ENCODE results near the gene PANK1.
"Not testable (repeated sequence)": the region's sequence is repeated elsewhere in the genome, so short reads cannot be mapped to it uniquely, and the experiment has no call there.

The PANK1 gene

DNA sequence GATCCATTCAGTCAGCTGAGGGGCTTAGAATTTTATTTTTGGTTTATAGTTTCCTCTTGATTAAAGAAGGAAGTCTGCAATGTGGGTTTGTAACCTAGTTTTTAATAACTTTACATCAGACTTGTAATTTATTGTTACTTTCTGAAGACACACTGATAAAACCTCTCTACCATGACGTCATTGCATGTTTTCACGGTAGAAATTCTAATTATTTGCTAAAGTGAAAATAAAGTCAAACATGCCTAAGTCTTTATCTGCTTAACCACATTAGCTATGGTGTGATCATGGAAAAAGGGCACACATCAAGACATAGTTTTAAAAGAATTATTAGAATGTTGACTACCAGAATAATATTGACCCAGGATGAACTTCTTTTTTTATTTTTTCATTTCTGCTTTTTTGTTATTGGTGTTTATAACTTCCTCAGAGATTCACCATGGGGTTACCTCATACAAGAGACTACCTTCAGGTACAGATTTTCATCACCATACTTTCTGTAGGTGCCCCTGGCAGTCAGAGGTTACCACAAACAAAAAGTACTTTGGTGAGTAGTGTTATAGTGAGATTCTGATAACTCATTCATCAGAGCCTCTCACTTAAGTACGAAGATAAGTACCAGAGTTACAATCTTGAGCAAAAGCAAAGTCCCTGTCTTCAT lies 7.0 kb upstream of the PANK1 start:
- no peak for DNase-seq
- no peak for ATAC-seq

- ATAC-seq (no peak), DNase-seq (no peak)
Observed at GRCh38 chr10:89651205-89651915, 6.3 kb upstream of the PANK1 start.

DNA sequence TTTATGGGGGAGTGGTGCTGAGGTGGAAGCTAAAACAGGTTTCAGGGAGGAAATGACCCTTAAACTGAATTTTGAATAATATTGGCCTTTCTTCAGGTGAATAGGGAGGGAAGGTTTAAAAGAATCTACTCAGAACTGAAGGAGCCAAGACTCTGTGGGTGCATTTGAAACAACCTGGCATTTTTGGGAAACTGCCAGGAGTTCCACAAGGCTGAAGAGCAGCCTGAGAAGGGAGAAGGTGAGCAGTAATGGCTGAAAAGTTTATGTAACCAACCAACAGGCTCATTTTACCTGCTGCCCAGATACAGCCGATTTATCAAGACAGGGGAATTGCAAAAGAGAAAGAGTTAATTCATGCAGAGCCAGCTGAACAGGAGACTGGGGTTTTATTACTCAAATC lies 4.0 kb upstream of the PANK1 start:
- DNase-seq (no peak), ATAC-seq (no peak)

GRCh38 chr10:89648074-89648473 lies 3.0 kb upstream of the PANK1 start:
- no peak for ATAC-seq
- DNase-seq: no peak

GRCh38 chr10:89646889-89647657 lies 2.0 kb upstream of the PANK1 start:
- no peak for ATAC-seq

GRCh38 chr10:89645742-89646172 lies 715 bp upstream of the PANK1 start:
- no peak for DNase-seq
- ATAC-seq: no peak

More at GRCh38 chr10:89646889-89647657, 2.0 kb upstream of the PANK1 start:
- DNase-seq: no peak

- DNase-seq (no peak), ATAC-seq (peak; percentile 30)
Observed at GRCh38 chr10:89644691-89644966, 413 bp downstream of the PANK1 start.

DNA sequence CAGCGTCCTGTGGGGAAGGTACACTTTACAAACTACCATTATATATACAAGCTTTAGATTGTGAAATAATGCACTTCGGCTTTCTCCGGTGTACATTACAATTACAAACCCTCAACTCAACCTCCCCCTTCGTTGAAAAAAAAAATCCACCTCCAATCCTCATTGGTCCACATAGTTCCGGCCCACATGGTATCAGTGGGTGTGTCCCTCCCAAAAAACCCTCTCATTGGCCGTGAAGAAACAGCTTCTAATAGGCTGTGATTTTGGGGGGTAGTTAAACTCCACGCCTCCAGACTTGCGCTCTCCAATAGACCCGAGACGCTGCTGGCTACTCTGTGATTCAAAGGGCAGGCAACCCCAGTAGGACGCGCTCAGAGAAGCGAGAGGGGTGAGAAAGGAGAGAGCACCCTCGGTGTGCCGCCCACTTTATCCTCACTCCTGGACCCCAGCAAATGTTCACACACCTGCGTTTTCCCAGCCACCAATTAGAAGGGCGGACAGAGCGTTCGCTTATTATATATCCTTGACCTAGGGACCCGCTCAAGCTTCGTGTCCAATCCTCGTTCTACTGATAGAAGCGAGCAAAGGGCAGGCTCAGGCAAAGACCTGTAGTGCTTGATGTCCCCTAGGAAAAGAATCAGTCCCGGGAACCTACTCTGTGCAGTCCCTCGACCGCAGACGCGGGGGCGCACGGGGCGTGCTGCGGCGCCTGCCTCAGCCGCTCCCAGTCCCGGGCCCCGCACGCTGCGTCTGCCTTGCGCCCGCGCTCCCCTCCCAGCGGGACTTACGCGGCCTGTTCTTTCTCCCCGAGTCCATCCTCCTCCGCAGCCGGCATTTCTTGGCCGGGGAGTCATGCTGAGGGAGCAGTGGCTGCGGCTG lies 991 bp downstream of the PANK1 start:
- ATAC-seq (peak; percentile 91), DNase-seq (peak; percentile 68)

DNA sequence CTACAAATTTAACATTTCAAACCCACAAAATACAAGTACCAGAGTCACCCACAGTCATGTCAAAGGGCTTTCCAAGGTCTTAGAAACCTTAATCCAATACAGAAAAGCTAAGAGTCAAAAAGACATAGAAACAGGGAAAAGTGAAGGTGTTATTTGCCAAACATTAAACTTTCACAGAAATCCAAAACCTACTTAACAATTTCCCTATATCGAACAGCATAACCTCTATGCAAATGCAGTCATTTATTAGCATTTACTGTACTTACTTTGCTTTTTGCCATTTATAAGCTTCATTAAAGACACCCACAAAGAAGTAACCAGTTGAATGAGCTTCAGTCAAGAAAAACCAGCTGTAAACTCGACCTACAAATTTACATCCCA lies 1.6 kb downstream of the PANK1 start:
- DNase-seq (no peak), ATAC-seq (no peak)

GRCh38 chr10:89642193-89642592 lies 2.8 kb downstream of the PANK1 start:
- DNase-seq (no peak), ATAC-seq (no peak)

- DNase-seq (no peak), ATAC-seq (no peak)
Observed at GRCh38 chr10:89640241-89640640, 4.8 kb downstream of the PANK1 start.

DNA sequence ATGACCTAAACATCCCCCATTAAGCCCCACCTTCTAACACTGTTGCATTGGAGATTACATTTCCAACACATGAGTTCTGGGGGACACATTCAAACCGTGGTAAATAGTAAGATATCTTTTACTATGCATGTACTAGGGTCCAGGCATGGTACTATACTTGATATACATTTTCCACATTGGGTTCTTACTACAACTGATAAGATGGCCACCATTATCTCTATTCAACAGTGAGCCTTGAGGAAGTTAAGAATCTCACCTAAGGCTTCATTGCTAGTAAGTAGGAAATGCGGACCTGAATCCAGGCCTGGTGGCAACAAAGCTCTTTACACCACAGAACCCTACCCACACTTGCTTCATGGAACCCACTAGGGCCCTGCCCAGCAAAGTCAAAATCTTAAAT lies 5.7 kb downstream of the PANK1 start:
- ATAC-seq (no peak), DNase-seq (no peak)

GRCh38 chr10:89637113-89637512 lies 7.9 kb downstream of the PANK1 start:
- ATAC-seq (no peak), DNase-seq (no peak)

DNA sequence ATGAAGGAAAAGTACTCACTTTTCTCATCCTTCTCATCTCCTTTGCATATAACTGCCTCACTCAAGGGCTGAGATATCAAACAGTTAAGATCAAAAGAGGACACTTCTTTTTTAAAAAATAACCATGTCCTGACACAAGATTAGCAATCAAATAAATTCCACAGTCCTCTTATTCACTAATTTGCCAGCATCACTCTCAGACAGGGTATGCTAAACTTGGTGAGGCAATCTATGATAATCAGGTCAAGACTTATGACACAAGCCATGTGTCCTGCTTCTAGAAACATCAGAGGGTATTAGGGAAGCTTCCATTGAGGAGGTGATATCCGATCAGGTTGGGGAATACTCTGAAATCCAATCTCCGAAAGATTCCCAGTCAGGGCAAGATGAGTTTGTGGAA lies 10.4 kb downstream of the PANK1 start:
- no peak for DNase-seq

DNA sequence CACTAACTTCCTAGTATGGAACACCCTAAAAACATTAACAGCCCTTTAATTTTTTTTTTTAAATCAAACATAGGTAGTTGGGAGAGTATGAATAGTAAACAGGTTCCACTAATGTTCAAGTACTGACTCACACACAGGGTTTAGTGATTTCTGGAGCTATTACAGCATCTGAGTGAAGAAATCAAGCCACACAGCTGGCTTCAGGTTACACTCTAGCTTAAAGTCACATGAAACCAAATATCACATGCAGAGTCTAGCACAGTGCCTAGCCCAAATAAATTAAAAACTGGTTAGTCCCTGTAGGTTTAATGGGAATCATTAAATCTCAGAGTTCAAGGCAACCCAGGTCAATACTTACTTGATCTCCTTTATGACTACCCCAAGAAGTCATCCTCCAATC lies 11.6 kb downstream of the PANK1 start:
- ATAC-seq: no peak
- no peak for DNase-seq

More for the DNA sequence above, 10.4 kb downstream of the PANK1 start:
- no peak for ATAC-seq

DNA sequence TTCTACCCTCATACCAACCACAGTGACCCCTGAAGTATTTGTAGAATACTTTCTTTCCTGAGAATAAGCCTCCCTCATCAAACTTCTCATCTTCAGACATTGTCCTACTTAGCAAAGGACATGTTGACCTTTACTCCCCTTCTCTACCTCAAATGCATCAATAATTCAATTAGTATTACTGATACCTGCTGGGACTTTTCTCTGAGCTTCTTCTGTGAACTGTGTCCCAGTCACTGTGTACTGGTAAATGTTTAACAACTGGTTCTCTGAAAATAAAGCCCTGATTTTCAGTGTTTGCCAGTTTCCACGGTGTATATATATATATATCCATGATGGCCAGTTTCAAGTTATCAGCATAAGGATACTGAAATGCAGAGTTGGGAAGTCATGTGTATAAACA lies 12.2 kb downstream of the PANK1 start:
- DNase-seq (no peak), ATAC-seq (no peak)

- no peak for ATAC-seq
- DNase-seq: no peak
Observed at GRCh38 chr10:89627830-89628229, 17.2 kb downstream of the PANK1 start.

GRCh38 chr10:89625041-89625765 lies 19.8 kb downstream of the PANK1 start:
- ATAC-seq: no peak
- no peak for DNase-seq

DNA sequence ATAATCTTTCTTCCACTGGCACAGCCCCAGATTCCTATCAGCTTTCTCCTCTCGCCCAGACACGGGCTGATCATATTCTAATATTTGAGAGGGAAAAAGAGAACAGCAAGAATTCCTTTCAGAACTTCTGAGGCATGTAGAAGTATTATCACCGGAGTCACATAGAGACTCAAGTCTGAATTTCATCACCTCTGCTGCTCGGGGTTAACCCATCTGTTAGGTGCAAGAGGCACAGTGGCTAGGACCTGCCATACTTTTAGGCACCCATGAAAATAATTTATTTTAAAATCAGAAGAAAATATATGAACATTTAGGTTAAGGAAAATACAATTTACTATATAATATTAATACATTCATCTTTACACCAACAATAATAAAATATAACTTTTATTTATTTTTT lies 21.0 kb downstream of the PANK1 start:
- DNase-seq (no peak), ATAC-seq (no peak)

- DNase-seq: no peak
Observed at GRCh38 chr10:89622151-89622550, 22.9 kb downstream of the PANK1 start.

DNA sequence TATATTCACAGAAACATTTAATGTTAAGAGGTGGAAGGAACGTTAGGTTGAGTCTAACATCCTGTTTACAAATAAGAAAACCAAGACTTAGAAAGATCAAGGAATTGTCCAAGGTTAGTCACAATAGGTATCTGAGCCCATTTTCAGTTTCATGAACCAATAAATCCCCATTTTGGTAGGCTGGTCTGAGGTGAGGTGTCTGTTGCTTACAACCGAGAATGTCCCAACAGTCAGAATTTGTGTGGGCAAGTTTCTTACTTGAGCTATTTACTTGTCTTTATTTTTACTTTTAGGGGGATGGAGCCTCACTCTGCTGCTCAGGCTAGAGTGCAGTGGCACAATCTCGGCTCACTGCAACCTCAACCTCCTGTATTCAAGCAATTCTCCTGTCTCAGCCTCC lies 23.6 kb downstream of the PANK1 start:
- ATAC-seq (no peak), DNase-seq (no peak)

More at GRCh38 chr10:89622151-89622550, 22.9 kb downstream of the PANK1 start:
- ATAC-seq: no peak

DNA sequence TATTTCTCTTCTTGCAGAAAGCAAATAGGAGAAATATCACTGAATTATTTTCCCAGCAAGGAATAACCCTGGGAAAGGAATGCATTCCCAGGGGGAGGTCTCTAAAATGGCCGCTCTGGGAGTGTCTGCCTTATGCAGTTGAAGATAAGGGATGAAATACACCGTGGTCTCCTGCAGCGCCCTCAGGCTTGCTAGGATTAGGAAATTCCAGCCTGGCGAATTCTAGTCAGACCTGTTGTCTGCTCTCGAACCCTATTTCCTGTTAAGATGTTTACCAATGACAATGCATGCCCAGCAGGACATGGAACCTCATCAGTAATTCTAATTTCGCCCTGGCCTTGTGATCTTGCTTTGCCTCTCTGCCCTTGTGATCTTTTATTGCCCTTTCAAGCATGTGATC lies 24.7 kb downstream of the PANK1 start:
- DNase-seq, ATAC-seq: not testable (repeated sequence)

Measured in stimulated activated naive CD8-positive, alpha-beta T cell treated with anti-CD3 and anti-CD28 coated beads, Interleukin-15, Interleukin-2, amounts not matched to agents 100 U/mL and 50 U/mL, for 24 hours (primary cell).